Left lung (tissue), 10 donors: ENCODE results near the gene GPANK1. TPM values are rescaled to one million over a fixed set of nuclear protein-coding genes. Genes with fewer than 3 reads are reported as not detected.
A peak's percentile ranks its signal among the peaks of the same experiment; 100 is the strongest.

Experiments
- ATAC-seq: fragments of 200-7000 bp; cut with Tn5 transposase; one replicate; pipeline ENCODE4 v1.9.1; 2020; ENCODE audit warnings: moderate library complexity
- DNase-seq, 4 donors: peaks; one replicate each; pipeline ENCODE4 v3.0.0-alpha.2; 2013 to 2020
- H3K27ac ChIP-seq, 2 donors: fragments of 200-600 bp; sonication (generic) in 1 of 2; one replicate each; pipeline versions ENCODE4 v1.5.0 to v1.8.0; 2020 to 2021
- H3K27me3 ChIP-seq, 2 donors: fragments of 200-600 bp; sonication (generic) in 1 of 2; one replicate each; pipeline versions ENCODE4 v1.5.0 to v1.8.0; 2020 to 2021
- H3K36me3 ChIP-seq, 2 donors: fragments of 200-600 bp; sonication (generic) in 1 of 2; one replicate each; pipeline versions ENCODE4 v1.5.0 to v1.8.0; 2020 to 2021
- H3K4me1 ChIP-seq, 2 donors: fragments of 200-600 bp; one replicate each; pipeline ENCODE4 v1.8.0; 2021
- H3K4me3 ChIP-seq, 2 donors: fragments of 200-600 bp; sonication (generic) in 1 of 2; one replicate each; pipeline versions ENCODE4 v1.5.0 to v1.8.0; 2020 to 2021; ENCODE audit warnings: mild to moderate bottlenecking in 1 of 2
- H3K9me3 ChIP-seq, 2 donors: fragments of 200-600 bp; sonication (generic) in 1 of 2; one replicate each; pipeline versions ENCODE4 v1.5.0 to v1.8.0; 2020 to 2021
- intact Hi-C, 2 donors: fragments of 100-400 bp; cut with DNase I; formaldehyde crosslinking; loops; one replicate each; pipeline versions ENCODE4 v1.11.2 to v1.14.2; 2022
- polyA plus RNA-seq, 6 donors: library from polyadenylated mRNA; unstranded; fragments of 120-200 nt; gene quantifications; one replicate each; pipeline ENCODE4 v1.2.1, GENCODE V29; 2013; ENCODE audit not compliant: insufficient read length in 6 of 6
- total RNA-seq, 2 donors: library from RNA; stranded (reverse); fragmentation: NEBNext Ultra II Directional; extraction: Animal tissue kit (Norgen Biotek cat#: 25700); gene quantifications; one replicate each; pipeline ENCODE4 v1.2.1, GENCODE V29; 2021
- TF ChIP-seq, protein P1 (sequence below), 2 donors: fragments of 200-600 bp; sonication (generic) in 1 of 2; IDR thresholded peaks; one replicate each; pipeline versions ENCODE4 v1.5.0 to v1.8.0; 2021; ENCODE audit warnings: antibody characterized with exemption in 2 of 2
- donor health status: DM: no; HTN: yes; CAD: no.
- donor health status: DM: no; HTN: no; CAD: no.

The GPANK1 gene
- total and polyA plus RNA-seq, 8 donors: 10.3 to 22.8 (median 21.6) TPM

- TF ChIP-seq, protein P1, sequence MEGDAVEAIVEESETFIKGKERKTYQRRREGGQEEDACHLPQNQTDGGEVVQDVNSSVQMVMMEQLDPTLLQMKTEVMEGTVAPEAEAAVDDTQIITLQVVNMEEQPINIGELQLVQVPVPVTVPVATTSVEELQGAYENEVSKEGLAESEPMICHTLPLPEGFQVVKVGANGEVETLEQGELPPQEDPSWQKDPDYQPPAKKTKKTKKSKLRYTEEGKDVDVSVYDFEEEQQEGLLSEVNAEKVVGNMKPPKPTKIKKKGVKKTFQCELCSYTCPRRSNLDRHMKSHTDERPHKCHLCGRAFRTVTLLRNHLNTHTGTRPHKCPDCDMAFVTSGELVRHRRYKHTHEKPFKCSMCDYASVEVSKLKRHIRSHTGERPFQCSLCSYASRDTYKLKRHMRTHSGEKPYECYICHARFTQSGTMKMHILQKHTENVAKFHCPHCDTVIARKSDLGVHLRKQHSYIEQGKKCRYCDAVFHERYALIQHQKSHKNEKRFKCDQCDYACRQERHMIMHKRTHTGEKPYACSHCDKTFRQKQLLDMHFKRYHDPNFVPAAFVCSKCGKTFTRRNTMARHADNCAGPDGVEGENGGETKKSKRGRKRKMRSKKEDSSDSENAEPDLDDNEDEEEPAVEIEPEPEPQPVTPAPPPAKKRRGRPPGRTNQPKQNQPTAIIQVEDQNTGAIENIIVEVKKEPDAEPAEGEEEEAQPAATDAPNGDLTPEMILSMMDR (IDR thresholded peaks at IDR 0.05): no peak
- DNase-seq (no peak), ATAC-seq (no peak)
- intact Hi-C loops: no loop called here
- H3K36me3 ChIP-seq: no peaks in the 10 kb centered on the region
- H3K27ac ChIP-seq: no peak within 1 kb of the TSS
- peaks cover 7 to 28% of the 10 kb centered on the region in 2 donors for H3K4me1 ChIP-seq
- no peaks in the 10 kb centered on the region for H3K27me3 ChIP-seq
- no peaks in the 10 kb centered on the region for H3K9me3 ChIP-seq
- H3K4me3 ChIP-seq: no peak within 1 kb of the TSS
These were observed 41.8 kb upstream of the GPANK1 start, which contains the start of gene LY6G6F for GRCh38 chr6:31706599-31706998. Gene LY6G6F, plus strand, starts transcription at chr6:31706866. Its CDS starts 41 bp downstream, at chr6:31706907.

DNA sequence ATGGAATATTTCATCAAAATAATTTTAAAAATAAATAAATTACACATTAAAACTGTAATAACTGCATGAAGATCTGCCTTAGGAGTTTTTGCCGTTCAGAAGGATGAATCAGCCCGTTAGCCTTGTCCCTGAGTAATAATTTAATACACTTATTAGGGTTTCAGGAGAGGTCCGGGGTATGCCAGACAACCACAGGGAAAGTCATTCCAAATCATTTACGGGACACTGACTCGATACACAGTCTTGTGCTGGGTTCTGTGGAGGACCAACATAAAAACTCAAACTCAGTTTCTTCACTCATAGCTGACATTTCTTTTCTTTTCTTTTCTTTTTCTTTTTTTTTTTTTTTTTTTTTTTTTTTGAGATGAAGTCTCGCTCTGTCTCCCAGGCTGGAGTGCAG is 41.1 kb upstream of the GPANK1 start:
- TF ChIP-seq, protein P1 (IDR thresholded peaks at IDR 0.05): no peak

DNA sequence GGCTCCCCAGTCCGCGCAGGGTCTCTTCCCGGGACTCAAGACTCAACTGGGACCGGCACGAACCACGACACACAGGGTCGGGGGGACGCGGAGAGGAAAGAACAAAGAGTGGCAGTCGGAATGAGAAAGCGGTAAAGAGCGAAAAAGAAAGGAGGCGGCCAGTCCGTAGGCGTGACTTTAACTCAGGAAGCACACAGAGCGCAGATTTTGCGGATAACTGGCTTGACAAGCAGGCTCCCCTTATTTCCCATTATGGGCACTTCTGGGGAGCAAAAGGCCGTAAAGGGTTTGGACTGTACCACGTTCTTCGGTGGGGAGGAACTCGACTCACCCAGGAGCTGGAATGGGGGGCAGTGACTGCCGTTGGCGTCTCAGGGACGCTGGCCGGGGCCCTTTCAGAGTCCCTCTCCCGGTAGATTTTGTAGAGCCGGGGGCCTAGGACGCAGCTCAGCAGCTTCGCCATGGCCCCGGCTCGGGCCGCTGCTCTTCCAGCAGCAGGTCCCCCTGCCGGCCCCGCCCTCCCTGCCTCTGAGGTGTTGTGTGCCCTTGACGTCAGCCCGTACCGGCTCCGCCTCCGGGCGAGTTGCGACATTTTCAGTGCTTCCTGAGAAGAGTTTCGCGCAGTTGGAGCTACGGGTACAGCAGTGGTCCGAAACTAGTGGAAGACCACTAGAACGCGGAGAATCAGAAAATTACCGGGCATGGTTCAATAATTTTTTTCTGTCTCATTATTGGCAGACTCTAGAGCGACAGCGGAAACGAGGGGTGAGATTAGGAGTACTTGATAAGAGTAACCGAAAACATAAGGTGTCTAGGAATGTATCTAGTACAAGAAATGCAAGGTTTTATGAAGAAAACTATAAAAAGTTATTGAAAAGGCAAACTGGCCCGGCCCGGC is 38.3 kb upstream of the GPANK1 start, which contains the start of gene ABHD16A:
TSS of gene ABHD16A (minus strand) at position 506 of the 898 bp plus-strand sequence. CDS start at position 463, 43 bp downstream.
- intact Hi-C loops: no loop called here
- Histone ChIP-seq H3K27me3 (no peaks in the 10 kb centered on the region), H3K4me3 (peak within 1 kb of the TSS; percentile 80 to 87), H3K4me1 (peaks cover 13 to 36% of the 10 kb centered on the region in 2 donors), H3K27ac (peak within 1 kb of the TSS; percentile 97 to 99), H3K36me3 (peaks cover 0 to 25% of the 10 kb centered on the region in 2 donors), H3K9me3 (no peaks in the 10 kb centered on the region)
- ATAC-seq (peak; percentile 99), DNase-seq (peak; percentile 99 to 100 (median 99))
- TF ChIP-seq, protein P1 (IDR thresholded peaks at IDR 0.05): no peak

More for the DNA sequence above, 41.1 kb upstream of the GPANK1 start:
- intact Hi-C loops: no loop called here
- ATAC-seq: no peak
- Histone ChIP-seq H3K4me1 (peaks cover 13 to 28% of the 10 kb centered on the region in 2 donors), H3K36me3 (no peaks in the 10 kb centered on the region), H3K4me3 (no peak overlapping the region), H3K9me3 (no peaks in the 10 kb centered on the region), H3K27me3 (no peaks in the 10 kb centered on the region), H3K27ac (no peak overlapping the region)
- DNase-seq: no peak

DNA sequence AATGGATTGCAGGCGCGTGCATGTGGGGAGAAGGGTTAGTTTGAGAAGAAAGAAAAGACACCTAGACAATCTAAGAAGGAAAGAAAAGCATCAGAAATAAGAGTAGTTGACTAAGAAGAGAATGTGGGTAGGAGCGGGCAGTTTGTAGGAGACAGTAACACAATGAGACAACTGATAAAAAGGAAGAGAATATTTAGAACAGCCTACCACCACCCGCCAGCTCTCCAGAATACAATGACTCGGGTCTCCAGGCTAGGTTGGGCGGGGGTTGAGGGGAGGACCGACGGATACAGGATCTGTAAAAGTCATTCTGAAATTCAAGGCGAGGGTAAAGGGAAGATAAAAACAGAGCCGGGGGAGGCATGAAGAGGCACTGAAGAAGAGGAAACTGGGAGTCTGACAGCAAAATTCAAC is 37.6 kb upstream of the GPANK1 start:
- no peaks in the 10 kb centered on the region for H3K9me3 ChIP-seq
- TF ChIP-seq, protein P1 (IDR thresholded peaks at IDR 0.05): no peak
- H3K27me3 ChIP-seq: no peaks in the 10 kb centered on the region
- H3K4me3 ChIP-seq: peak overlapping the region; percentile 80 to 87
- DNase-seq (no peak), ATAC-seq (peak; percentile 24)
- H3K4me1 ChIP-seq: peaks cover 13 to 36% of the 10 kb centered on the region in 2 donors
- intact Hi-C loops: no loop called here
- H3K27ac ChIP-seq: peak overlapping the region; percentile 97 to 99
- H3K36me3 ChIP-seq: peaks cover 0 to 25% of the 10 kb centered on the region in 2 donors
